Osteoblast (primary cell): Measurements from ENCODE around the gene WWOX. TPM values are rescaled to one million over a fixed set of nuclear protein-coding genes. Genes with fewer than 3 reads are reported as not detected.

Experiments
- DNase-seq: peaks from one replicate; pipeline ENCODE4 v3.0.0; 2011; ENCODE audit warnings: low spot score, mixed read lengths; ENCODE audit not compliant: insufficient read length; ENCODE audit errors: missing footprints
- H2AFZ ChIP-seq: 2 replicates; pipeline ENCODE4 v1.6.0; 2011; ENCODE audit warnings: mild to moderate bottlenecking, low read length
- H3K27ac ChIP-seq: 2 replicates; pipeline ENCODE4 v1.5.1; 2011; ENCODE audit warnings: mild to moderate bottlenecking, low read depth, low read length, moderate library complexity
- H3K27me3 ChIP-seq: 2 replicates; pipeline ENCODE4 v1.6.0; 2012; ENCODE audit warnings: mild to moderate bottlenecking, control low read depth, inconsistent platforms, low read length, moderate library complexity; ENCODE audit not compliant: insufficient read depth
- H3K36me3 ChIP-seq: 2 replicates; pipeline ENCODE4 v1.5.1; 2011; ENCODE audit warnings: mild to moderate bottlenecking, low read length, control low read depth, moderate library complexity; ENCODE audit not compliant: insufficient read depth
- H3K4me1 ChIP-seq: 2 replicates; pipeline ENCODE4 v1.5.1; 2011; ENCODE audit warnings: mild to moderate bottlenecking, low read length, control low read depth, moderate library complexity; ENCODE audit not compliant: insufficient read depth
- H3K4me2 ChIP-seq: 2 replicates; pipeline ENCODE4 v1.6.0; 2011; ENCODE audit warnings: mild to moderate bottlenecking, low read length; ENCODE audit not compliant: insufficient read depth
- H3K4me3 ChIP-seq: fragments of 200-600 bp; sonication (generic); 3 replicates; pipeline ENCODE4 v1.5.1; 2012; ENCODE audit warnings: mild to moderate bottlenecking, low read length, inconsistent platforms; ENCODE audit not compliant: insufficient read depth
- H3K79me2 ChIP-seq: 2 replicates; pipeline ENCODE4 v1.6.0; 2012; ENCODE audit warnings: mild to moderate bottlenecking, low read length, control low read depth, inconsistent platforms; ENCODE audit not compliant: insufficient read depth
- H3K9me3 ChIP-seq: 2 replicates; pipeline ENCODE4 v1.5.1; 2011; ENCODE audit warnings: low read depth, low read length, control low read depth
- H4K20me1 ChIP-seq: 2 replicates; pipeline ENCODE4 v1.6.0; 2012; ENCODE audit warnings: mild to moderate bottlenecking, low read length, control low read depth; ENCODE audit not compliant: insufficient read depth
- CTCF ChIP-seq: IDR thresholded peaks from 2 replicates; pipeline ENCODE4 v1.5.1; 2011; ENCODE audit warnings: mild to moderate bottlenecking, low read depth, low read length, moderate library complexity; ENCODE audit errors: extremely low read depth
- total RNA-seq: library from RNA; depleted of rRNA; stranded (reverse); fragments of >200 nt; gene quantifications from 2 replicates; pipeline ENCODE4 v1.2.3, GENCODE V29; 2012

Gene WWOX
- total RNA-seq, 1 donor = 23.9 TPM

- Histone ChIP-seq H3K4me1 (no peaks in the 10 kb centered on the region), H2AFZ (no peak overlapping the region), H3K79me2 (no peaks in the 10 kb centered on the region), H4K20me1 (no peaks in the 10 kb centered on the region), H3K9me3 (no peaks in the 10 kb centered on the region), H3K27me3 (no peaks in the 10 kb centered on the region), H3K4me3 (no peak overlapping the region), H3K27ac (no peak overlapping the region), H3K4me2 (no peak overlapping the region), H3K36me3 (no peaks in the 10 kb centered on the region)
- DNase-seq = no peak
- no peak for TF ChIP-seq CTCF
These were observed 290.6 kb downstream of the WWOX start for GRCh38 chr16:78390092-78390491.

GRCh38 chr16:78390508-78391324 is 291.3 kb downstream of the WWOX start:
- DNase-seq = no peak
- H2AFZ ChIP-seq = no peak overlapping the region
- no peak overlapping the region for H3K4me2 ChIP-seq
- H3K4me3 ChIP-seq = no peak overlapping the region
- no peaks in the 10 kb centered on the region for H4K20me1 ChIP-seq
- H3K79me2 ChIP-seq = no peaks in the 10 kb centered on the region
- H3K36me3 ChIP-seq = no peaks in the 10 kb centered on the region
- no peaks in the 10 kb centered on the region for H3K4me1 ChIP-seq
- no peaks in the 10 kb centered on the region for H3K9me3 ChIP-seq
- no peaks in the 10 kb centered on the region for H3K27me3 ChIP-seq
- H3K27ac ChIP-seq = no peak overlapping the region
- no peak for TF ChIP-seq CTCF

- H3K4me3 ChIP-seq = no peak overlapping the region
- no peak for DNase-seq
These were observed 293.2 kb downstream of the WWOX start for GRCh38 chr16:78392585-78393195.

More at GRCh38 chr16:78392585-78393195, 293.2 kb downstream of the WWOX start:
- Histone ChIP-seq H2AFZ (no peak overlapping the region), H3K9me3 (no peaks in the 10 kb centered on the region), H3K79me2 (no peaks in the 10 kb centered on the region), H3K27ac (no peak overlapping the region), H4K20me1 (no peaks in the 10 kb centered on the region), H3K4me2 (no peak overlapping the region), H3K4me1 (no peaks in the 10 kb centered on the region), H3K36me3 (no peaks in the 10 kb centered on the region), H3K27me3 (no peaks in the 10 kb centered on the region)
- TF ChIP-seq CTCF = no peak
